Cardiac muscle cell (in vitro differentiated cells and primary cell): ENCODE data around the gene CORO7. TPM values are rescaled to one million over a fixed set of nuclear protein-coding genes. Genes with fewer than 3 reads are reported as not detected.
A peak's percentile ranks its signal among the peaks of the same experiment; 100 is the strongest.

Experiments
- DNase-seq, 2 donors: peaks; one replicate each; pipeline versions ENCODE4 v3.0.0 to v3.0.0-alpha.2; 2010 to 2017; ENCODE audit warnings: low read depth in 1 of 2, low spot score in 1 of 2
- H3K27ac ChIP-seq: fragments of 200-600 bp; sonication (generic); 2 replicates; pipeline ENCODE4 v1.5.1; 2016
- H3K27me3 ChIP-seq: fragments of 200-600 bp; sonication (generic); 2 replicates; pipeline ENCODE4 v1.6.0; 2016; ENCODE audit warnings: control low read depth
- H3K36me3 ChIP-seq: fragments of 200-600 bp; sonication (generic); 2 replicates; pipeline ENCODE4 v1.5.1; 2016; ENCODE audit warnings: control low read depth
- H3K4me1 ChIP-seq: fragments of 200-600 bp; sonication (generic); 2 replicates; pipeline ENCODE4 v1.8.1; 2017; ENCODE audit warnings: low read depth, mild to moderate bottlenecking, mixed run types
- H3K4me3 ChIP-seq: fragments of 200-600 bp; sonication (generic); 2 replicates; pipeline ENCODE4 v1.5.1; 2016; ENCODE audit warnings: mild to moderate bottlenecking
- H3K9me3 ChIP-seq: fragments of 200-600 bp; sonication (generic); 2 replicates; pipeline ENCODE4 v1.5.1; 2017; ENCODE audit warnings: low read depth, mild to moderate bottlenecking, control low read depth
- CTCF ChIP-seq: IDR thresholded peaks from 2 replicates; pipeline ENCODE4 v1.5.1; 2012; ENCODE audit warnings: low read depth, mild to moderate bottlenecking, low read length
- polyA plus RNA-seq: library from polyadenylated mRNA; unstranded; fragments of >200 nt; fragmentation: Nextera tagmentation; extraction: Ambion mirVana; gene quantifications from 2 replicates; pipeline ENCODE4 v1.2.1, GENCODE V29; 2016
- total RNA-seq: library from RNA; depleted of rRNA; stranded (reverse); fragments of >200 nt; gene quantifications from 2 replicates; pipeline ENCODE4 v1.2.3, GENCODE V29; 2016

Gene CORO7
- total and polyA plus RNA-seq, 2 experiments from 2014 or later: 62.1 to 66.5 TPM

GRCh38 chr16:4372001-4372577 lies 44.3 kb downstream of the CORO7 start:
- Histone ChIP-seq H3K27me3 (no peaks in the 10 kb centered on the region), H3K4me3 (peak overlapping the region; percentile 75), H3K36me3 (no peaks in the 10 kb centered on the region), H3K9me3 (no peaks in the 10 kb centered on the region), H3K4me1 (peaks cover 40% of the 10 kb centered on the region), H3K27ac (peak overlapping the region; percentile 89)
- TF ChIP-seq CTCF: no peak
- DNase-seq: no peak

GRCh38 chr16:4371357-4372000 lies 44.9 kb downstream of the CORO7 start, which contains the start of gene VASN:
TSS of gene VASN (plus strand) at chr16:4371848. CDS start at chr16:4380878, 9,030 bp downstream.
- Histone ChIP-seq H3K4me1 (peaks cover 38% of the 10 kb centered on the region), H3K9me3 (no peaks in the 10 kb centered on the region), H3K4me3 (peak within 1 kb of the TSS; percentile 75), H3K27me3 (no peaks in the 10 kb centered on the region), H3K36me3 (no peaks in the 10 kb centered on the region), H3K27ac (peak within 1 kb of the TSS; percentile 89)
- peak; percentile 87 to 91 for DNase-seq
- TF ChIP-seq CTCF: no peak

- TF ChIP-seq CTCF: no peak
- peaks cover 33% of the 10 kb centered on the region for H3K4me1 ChIP-seq
- no peaks in the 10 kb centered on the region for H3K9me3 ChIP-seq
- H3K27ac ChIP-seq: peak overlapping the region; percentile 89
- peak in 1 of 2 donors; percentile 99 for DNase-seq
- no peak overlapping the region for H3K4me3 ChIP-seq
- no peaks in the 10 kb centered on the region for H3K27me3 ChIP-seq
- H3K36me3 ChIP-seq: no peaks in the 10 kb centered on the region
Observed at GRCh38 chr16:4370570-4371356, 45.6 kb downstream of the CORO7 start.

GRCh38 chr16:4370151-4370550 lies 46.2 kb downstream of the CORO7 start:
- H3K27ac ChIP-seq: peak overlapping the region; percentile 89
- no peaks in the 10 kb centered on the region for H3K36me3 ChIP-seq
- H3K27me3 ChIP-seq: no peaks in the 10 kb centered on the region
- TF ChIP-seq CTCF: no peak
- no peaks in the 10 kb centered on the region for H3K9me3 ChIP-seq
- H3K4me1 ChIP-seq: peaks cover 33% of the 10 kb centered on the region
- no peak overlapping the region for H3K4me3 ChIP-seq
- no peak for DNase-seq

GRCh38 chr16:4369007-4369733 lies 47.2 kb downstream of the CORO7 start:
- H3K27ac ChIP-seq: peak overlapping the region; percentile 89
- H3K4me1 ChIP-seq: peaks cover 26% of the 10 kb centered on the region

More at GRCh38 chr16:4369007-4369733, 47.2 kb downstream of the CORO7 start:
- DNase-seq: no peak
- H3K9me3 ChIP-seq: no peaks in the 10 kb centered on the region
- no peak overlapping the region for H3K4me3 ChIP-seq
- TF ChIP-seq CTCF: no peak
- H3K36me3 ChIP-seq: no peaks in the 10 kb centered on the region
- no peaks in the 10 kb centered on the region for H3K27me3 ChIP-seq
